ENCODE results near the gene PIGO. TPM values are rescaled to one million over a fixed set of nuclear protein-coding genes. Genes with fewer than 3 reads are reported as not detected.
A peak's percentile ranks its signal among the peaks of the same experiment; 100 is the strongest.

PIGO gene
- total RNA-seq, 2 donors from 2014 or later = 29.6 to 34.9 TPM

DNA sequence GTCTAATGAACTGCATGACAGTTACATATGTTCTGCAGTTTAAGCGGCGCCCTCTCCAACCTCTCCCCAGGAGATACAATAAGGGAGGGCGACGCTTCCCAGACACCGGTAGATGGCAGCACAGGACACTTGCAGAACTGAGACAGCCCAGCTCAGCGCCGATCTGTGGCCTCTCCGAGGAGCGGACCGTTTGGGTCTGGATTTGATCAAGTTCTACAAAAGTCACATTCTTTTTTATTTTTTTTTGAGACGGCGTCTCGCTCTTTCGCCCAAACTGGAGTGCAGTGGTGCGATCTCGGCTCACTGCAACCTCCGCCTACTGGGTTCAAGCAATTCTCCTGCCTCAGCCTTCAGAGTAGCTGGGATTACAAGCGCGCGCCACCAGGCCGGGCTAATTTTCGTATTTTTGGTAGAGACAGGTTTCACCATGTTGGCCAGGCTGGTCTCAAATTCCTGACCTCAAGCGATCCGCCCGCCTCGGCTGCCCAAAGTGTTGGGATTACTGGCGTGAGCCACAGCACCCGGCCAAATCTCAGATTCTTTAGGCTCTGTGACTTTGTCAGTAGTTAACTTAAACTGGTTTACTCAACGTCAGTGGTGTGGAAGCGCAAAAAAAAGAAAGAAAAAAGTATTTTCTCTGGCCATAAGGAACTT is 20.6 kb upstream of the PIGO start:
- H3K36me3 Mint-ChIP-seq (ENCODE audit: low read depth) = peaks cover 4% of the 10 kb centered on the region
- Histone ChIP-seq H3K27ac (ENCODE audit: low read depth, low read length) (no peak overlapping the region), H3K9me3 (ENCODE audit: control insufficient read depth, low read length) (no peaks in the 10 kb centered on the region)

DNA sequence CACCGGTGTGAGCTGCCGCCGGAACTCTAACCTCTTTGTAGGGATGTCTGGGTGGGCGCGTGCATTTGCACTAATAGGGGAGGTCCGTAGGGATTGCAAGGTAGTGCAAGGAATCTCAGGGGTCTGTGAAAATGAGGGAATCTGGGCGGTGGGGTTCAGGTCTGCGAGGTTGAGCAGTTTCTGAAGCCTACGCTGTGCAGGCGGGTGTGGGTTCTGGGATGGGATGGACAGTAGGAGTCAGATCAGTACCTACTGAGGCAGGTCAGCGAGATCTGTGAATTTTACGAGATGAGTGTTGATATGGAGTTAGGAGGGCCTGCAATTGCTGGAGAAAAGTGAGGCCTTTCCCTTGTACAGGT is 20.1 kb upstream of the PIGO start:
- Histone ChIP-seq H3K9me3 (ENCODE audit: control insufficient read depth, low read length) (no peaks in the 10 kb centered on the region), H3K27ac (ENCODE audit: low read depth, low read length) (peak overlapping the region; percentile 81), H3K27me3 (ENCODE audit: control insufficient read depth, insufficient read depth, low read length, poor library complexity, severe bottlenecking) (no peaks in the 10 kb centered on the region), H3K9ac (ENCODE audit: extremely low read depth, low read length, poor library complexity, severe bottlenecking) (peak overlapping the region; percentile 64), H3K4me3 (ENCODE audit: low read length) (peak overlapping the region; percentile 87), H3K36me3 (ENCODE audit: control insufficient read depth, insufficient read depth, low read length) (no peaks in the 10 kb centered on the region), H3K4me1 (ENCODE audit: control insufficient read depth, insufficient read depth, low read length) (peaks cover 7% of the 10 kb centered on the region)
- H3K27me3 Mint-ChIP-seq (ENCODE audit: insufficient read depth) = no peaks in the 10 kb centered on the region
- peaks cover 4% of the 10 kb centered on the region for H3K36me3 Mint-ChIP-seq (ENCODE audit: low read depth)
- WGBS, 2 experiments (ENCODE audit: insufficient coverage in 1 of 2, insufficient read length in 1 of 2) = 1 to 8% methylated on average over 6 to 12 of the region's 12 CpGs
- no peaks in the 10 kb centered on the region for H3K9me3 Mint-ChIP-seq
- TF ChIP-seq, protein P1, sequence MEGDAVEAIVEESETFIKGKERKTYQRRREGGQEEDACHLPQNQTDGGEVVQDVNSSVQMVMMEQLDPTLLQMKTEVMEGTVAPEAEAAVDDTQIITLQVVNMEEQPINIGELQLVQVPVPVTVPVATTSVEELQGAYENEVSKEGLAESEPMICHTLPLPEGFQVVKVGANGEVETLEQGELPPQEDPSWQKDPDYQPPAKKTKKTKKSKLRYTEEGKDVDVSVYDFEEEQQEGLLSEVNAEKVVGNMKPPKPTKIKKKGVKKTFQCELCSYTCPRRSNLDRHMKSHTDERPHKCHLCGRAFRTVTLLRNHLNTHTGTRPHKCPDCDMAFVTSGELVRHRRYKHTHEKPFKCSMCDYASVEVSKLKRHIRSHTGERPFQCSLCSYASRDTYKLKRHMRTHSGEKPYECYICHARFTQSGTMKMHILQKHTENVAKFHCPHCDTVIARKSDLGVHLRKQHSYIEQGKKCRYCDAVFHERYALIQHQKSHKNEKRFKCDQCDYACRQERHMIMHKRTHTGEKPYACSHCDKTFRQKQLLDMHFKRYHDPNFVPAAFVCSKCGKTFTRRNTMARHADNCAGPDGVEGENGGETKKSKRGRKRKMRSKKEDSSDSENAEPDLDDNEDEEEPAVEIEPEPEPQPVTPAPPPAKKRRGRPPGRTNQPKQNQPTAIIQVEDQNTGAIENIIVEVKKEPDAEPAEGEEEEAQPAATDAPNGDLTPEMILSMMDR (conservative IDR thresholded peaks at IDR 0.05) = no peak
- peaks cover 30% of the 10 kb centered on the region for H3K4me1 Mint-ChIP-seq
- peak overlapping the region; percentile 76 for H3K4me3 Mint-ChIP-seq
- no peak for DNase-seq
- H3K27ac Mint-ChIP-seq = peak overlapping the region; percentile 91

More for the DNA sequence above, 20.6 kb upstream of the PIGO start:
- H3K4me3 Mint-ChIP-seq = peak overlapping the region; percentile 76
- DNase-seq = peak; percentile 97
- H3K27ac Mint-ChIP-seq = peak overlapping the region; percentile 91
- TF ChIP-seq, protein P1 (conservative IDR thresholded peaks at IDR 0.05) = peak; percentile 98
- peaks cover 5% of the 10 kb centered on the region for H3K4me1 ChIP-seq (ENCODE audit: control insufficient read depth, insufficient read depth, low read length)
- no peaks in the 10 kb centered on the region for H3K27me3 Mint-ChIP-seq (ENCODE audit: insufficient read depth)
- no peaks in the 10 kb centered on the region for H3K36me3 ChIP-seq (ENCODE audit: control insufficient read depth, insufficient read depth, low read length)
- no peaks in the 10 kb centered on the region for H3K9me3 Mint-ChIP-seq
- no peaks in the 10 kb centered on the region for H3K27me3 ChIP-seq (ENCODE audit: control insufficient read depth, insufficient read depth, low read length, poor library complexity, severe bottlenecking)
- peaks cover 27% of the 10 kb centered on the region for H3K4me1 Mint-ChIP-seq
- H3K4me3 ChIP-seq (ENCODE audit: low read length) = peak overlapping the region; percentile 87
- WGBS, 2 experiments (ENCODE audit: insufficient coverage in 1 of 2, insufficient read length in 1 of 2) = 16 to 18% methylated on average over 23 to 30 of the region's 30 CpGs
- H3K9ac ChIP-seq (ENCODE audit: extremely low read depth, low read length, poor library complexity, severe bottlenecking) = peak overlapping the region; percentile 64

DNA sequence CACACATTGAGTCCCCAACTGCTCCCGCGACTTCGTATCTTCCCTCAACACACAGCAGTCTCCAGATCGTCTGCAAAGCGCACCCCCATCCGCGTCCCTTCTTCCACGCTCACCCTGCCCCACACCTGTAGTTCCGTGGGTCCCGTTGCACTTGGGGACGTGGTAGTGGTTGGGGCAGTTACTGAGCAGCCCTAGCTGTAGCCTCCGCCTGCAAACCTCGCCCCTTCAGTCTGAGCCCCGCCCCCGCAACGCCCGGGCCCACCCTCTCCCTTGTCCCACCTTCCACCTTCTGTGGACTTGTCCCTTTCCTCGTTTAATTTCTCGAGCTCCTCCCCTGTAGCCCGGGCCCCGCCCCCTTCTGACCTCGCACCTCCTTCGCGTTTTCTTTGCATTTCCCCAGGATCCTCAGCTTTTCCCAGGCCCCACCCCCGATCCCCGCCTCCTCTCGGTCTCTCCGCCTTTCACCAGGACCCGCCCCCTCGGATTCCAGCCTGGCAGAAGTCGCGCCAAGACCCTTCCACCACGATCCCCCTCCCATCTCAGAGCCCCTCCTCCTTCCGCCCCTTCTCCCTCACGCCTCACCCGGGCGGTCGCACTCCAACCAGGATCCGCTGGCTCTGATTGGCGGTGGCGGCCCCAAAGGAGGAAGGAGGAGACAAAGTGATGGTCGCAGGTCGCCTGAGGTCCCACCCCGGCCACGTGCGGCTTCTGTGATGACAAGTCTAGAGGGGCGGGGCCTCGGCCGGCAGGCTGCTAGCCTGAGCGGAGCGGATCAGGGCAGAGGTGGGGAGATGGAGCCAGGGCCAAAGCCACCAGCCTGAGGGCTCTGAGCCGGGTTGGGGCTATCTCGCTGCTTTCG is 19.5 kb upstream of the PIGO start, which contains the start of gene ATOSB:
TSS of gene ATOSB (minus strand) at position 183 of the 859 bp plus-strand sequence. CDS start 7,588 bp downstream, outside the sequence.
- TF ChIP-seq, protein P1 (conservative IDR thresholded peaks at IDR 0.05) = no peak
- peak within 1 kb of the TSS; percentile 75 for H3K9ac ChIP-seq (ENCODE audit: extremely low read depth, low read length, poor library complexity, severe bottlenecking)
- peaks cover 7% of the 10 kb centered on the region for H3K4me1 ChIP-seq (ENCODE audit: control insufficient read depth, insufficient read depth, low read length)
- no peaks in the 10 kb centered on the region for H3K9me3 ChIP-seq (ENCODE audit: control insufficient read depth, low read length)
- Mint-ChIP-seq H3K4me3 (peak within 1 kb of the TSS; percentile 76), H3K4me1 (peaks cover 32% of the 10 kb centered on the region), H3K36me3 (ENCODE audit: low read depth) (peaks cover 4% of the 10 kb centered on the region), H3K27me3 (ENCODE audit: insufficient read depth) (no peaks in the 10 kb centered on the region), H3K27ac (peak within 1 kb of the TSS; percentile 93), H3K9me3 (no peaks in the 10 kb centered on the region)
- 0% methylated on average over 11 to 54 of the region's 54 CpGs for WGBS, 2 experiments (ENCODE audit: insufficient coverage in 1 of 2, insufficient read length in 1 of 2)
- H3K36me3 ChIP-seq (ENCODE audit: control insufficient read depth, insufficient read depth, low read length) = no peaks in the 10 kb centered on the region
- H3K4me3 ChIP-seq (ENCODE audit: low read length) = peak within 1 kb of the TSS; percentile 96
- no peaks in the 10 kb centered on the region for H3K27me3 ChIP-seq (ENCODE audit: control insufficient read depth, insufficient read depth, low read length, poor library complexity, severe bottlenecking)
- DNase-seq = peak; percentile 100
- peak within 1 kb of the TSS; percentile 96 for H3K27ac ChIP-seq (ENCODE audit: low read depth, low read length)
